Suprapubic skin (tissue), 4 donors: ENCODE measurements around the gene PCSK5. TPM values are rescaled to one million over a fixed set of nuclear protein-coding genes. Genes with fewer than 3 reads are reported as not detected.
"Not testable (repeated sequence)": the region's sequence is repeated elsewhere in the genome, so short reads cannot be mapped to it uniquely, and the experiment has no call there.

Experiments
- DNase-seq, 2 donors: peaks; one replicate each; pipeline ENCODE4 v3.0.0-alpha.2; 2019; ENCODE audit warnings: low spot score in 2 of 2
- H3K27ac ChIP-seq: fragments of 200-600 bp; sonication (generic); one replicate; pipeline ENCODE4 v1.5.1; 2019
- H3K27me3 ChIP-seq: fragments of 200-600 bp; sonication (generic); one replicate; pipeline ENCODE4 v1.5.1; 2019
- H3K36me3 ChIP-seq: fragments of 200-600 bp; sonication (generic); one replicate; pipeline ENCODE4 v1.5.1; 2019
- H3K4me1 ChIP-seq: fragments of 200-600 bp; sonication (generic); one replicate; pipeline ENCODE4 v1.5.1; 2019
- H3K4me3 ChIP-seq: fragments of 200-600 bp; sonication (generic); one replicate; pipeline ENCODE4 v1.5.1; 2019; ENCODE audit warnings: mild to moderate bottlenecking
- H3K9me3 ChIP-seq: fragments of 200-600 bp; sonication (generic); one replicate; pipeline ENCODE4 v1.5.1; 2019
- EP300 ChIP-seq: sonication (generic); formaldehyde crosslinking; IDR thresholded peaks from one replicate; pipeline ENCODE4 v1.6.1; 2017; ENCODE audit warnings: antibody characterized with exemption
- POLR2A ChIP-seq, 2 donors: fragments of 450-650 bp; IDR thresholded peaks; one replicate each; pipeline ENCODE4 v1.6.1; 2017; ENCODE audit warnings: antibody characterized with exemption in 2 of 2, mild to moderate bottlenecking in 2 of 2, moderate library complexity in 2 of 2
- POLR2AphosphoS5 ChIP-seq, 3 donors: sonication (generic); formaldehyde crosslinking; IDR thresholded peaks; one replicate each; pipeline ENCODE4 v1.6.1; 2017; ENCODE audit warnings: antibody characterized with exemption in 3 of 3
- WGBS: methylation state at CpG from one replicate; pipeline ENCODE4 v1.1.5; 2018; 5-methylcytosine and 5-hydroxymethylcytosine counted together
- total RNA-seq, 4 donors: library from RNA; depleted of rRNA; stranded (reverse); fragments of >200 nt; gene quantifications; one replicate each; pipeline ENCODE4 v1.1.0, GENCODE V29; 2016
- TF ChIP-seq, protein P1 (sequence below), 2 donors: fragments of 200-600 bp in 1 of 2; fragments of 450-650 bp in 1 of 2; sonication (generic) in 1 of 2; IDR thresholded peaks; one replicate each; pipeline ENCODE4 v1.5.1; 2016 to 2019; ENCODE audit warnings: antibody characterized with exemption in 2 of 2, mild to moderate bottlenecking in 1 of 2, moderate library complexity in 1 of 2

The PCSK5 gene
- total RNA-seq, 4 donors from 2014 or later, result 5.2 to 10.8 (median 7.3) TPM

- no peaks in the 10 kb centered on the region for H3K4me1 ChIP-seq
- DNase-seq, result no peak
- no peak overlapping the region for H3K27ac ChIP-seq
- H3K36me3 ChIP-seq, result no peaks in the 10 kb centered on the region
- no peaks in the 10 kb centered on the region for H3K27me3 ChIP-seq
- H3K4me3 ChIP-seq, result no peak overlapping the region
- WGBS, result 88% methylated on average over 7 of the region's 7 CpGs
- no peak for TF ChIP-seq POLR2AphosphoS5 (IDR thresholded peaks at IDR 0.05)
- no peaks in the 10 kb centered on the region for H3K9me3 ChIP-seq
These were observed 420.1 kb downstream of the PCSK5 start for GRCh38 chr9:76310577-76310976.

- H3K27me3 ChIP-seq, result no peaks in the 10 kb centered on the region
- DNase-seq, result no peak
- no peaks in the 10 kb centered on the region for H3K4me1 ChIP-seq
- 84% methylated on average over 5 of the region's 5 CpGs for WGBS
- TF ChIP-seq EP300 (no peak), POLR2A (IDR thresholded peaks at IDR 0.05) (no peak), POLR2AphosphoS5 (IDR thresholded peaks at IDR 0.05) (no peak)
- TF ChIP-seq, protein P1, sequence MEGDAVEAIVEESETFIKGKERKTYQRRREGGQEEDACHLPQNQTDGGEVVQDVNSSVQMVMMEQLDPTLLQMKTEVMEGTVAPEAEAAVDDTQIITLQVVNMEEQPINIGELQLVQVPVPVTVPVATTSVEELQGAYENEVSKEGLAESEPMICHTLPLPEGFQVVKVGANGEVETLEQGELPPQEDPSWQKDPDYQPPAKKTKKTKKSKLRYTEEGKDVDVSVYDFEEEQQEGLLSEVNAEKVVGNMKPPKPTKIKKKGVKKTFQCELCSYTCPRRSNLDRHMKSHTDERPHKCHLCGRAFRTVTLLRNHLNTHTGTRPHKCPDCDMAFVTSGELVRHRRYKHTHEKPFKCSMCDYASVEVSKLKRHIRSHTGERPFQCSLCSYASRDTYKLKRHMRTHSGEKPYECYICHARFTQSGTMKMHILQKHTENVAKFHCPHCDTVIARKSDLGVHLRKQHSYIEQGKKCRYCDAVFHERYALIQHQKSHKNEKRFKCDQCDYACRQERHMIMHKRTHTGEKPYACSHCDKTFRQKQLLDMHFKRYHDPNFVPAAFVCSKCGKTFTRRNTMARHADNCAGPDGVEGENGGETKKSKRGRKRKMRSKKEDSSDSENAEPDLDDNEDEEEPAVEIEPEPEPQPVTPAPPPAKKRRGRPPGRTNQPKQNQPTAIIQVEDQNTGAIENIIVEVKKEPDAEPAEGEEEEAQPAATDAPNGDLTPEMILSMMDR (IDR thresholded peaks at IDR 0.05), result no peak
- no peak overlapping the region for H3K4me3 ChIP-seq
- H3K27ac ChIP-seq, result no peak overlapping the region
- H3K36me3 ChIP-seq, result no peaks in the 10 kb centered on the region
- no peaks in the 10 kb centered on the region for H3K9me3 ChIP-seq
These were observed 420.5 kb downstream of the PCSK5 start for GRCh38 chr9:76310991-76311390.

DNA sequence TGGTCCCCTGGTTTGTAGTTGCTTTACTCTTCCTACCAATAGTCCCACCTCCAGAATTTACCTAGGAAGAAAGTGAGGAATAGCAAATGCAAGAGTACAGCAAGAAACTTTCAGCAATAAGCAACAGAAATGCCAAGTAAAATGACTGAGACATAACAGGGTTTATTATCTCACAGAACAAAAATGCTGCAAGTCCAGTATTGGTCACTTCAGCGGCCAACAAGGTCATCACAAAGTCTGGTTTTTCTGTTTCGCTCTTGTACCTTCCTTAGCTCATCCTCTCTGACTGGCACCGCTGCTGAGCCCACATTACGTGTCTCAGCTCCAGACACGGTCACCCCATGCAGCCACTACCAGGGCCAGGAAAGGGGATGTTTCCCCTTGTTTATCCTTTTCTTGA is 421.1 kb downstream of the PCSK5 start:
- Histone ChIP-seq H3K36me3 (no peaks in the 10 kb centered on the region), H3K9me3 (no peaks in the 10 kb centered on the region), H3K4me3 (no peak overlapping the region), H3K27me3 (no peaks in the 10 kb centered on the region), H3K4me1 (no peaks in the 10 kb centered on the region), H3K27ac (no peak overlapping the region)
- TF ChIP-seq, protein P1 (IDR thresholded peaks at IDR 0.05), result no peak
- TF ChIP-seq POLR2A (IDR thresholded peaks at IDR 0.05) (no peak), POLR2AphosphoS5 (IDR thresholded peaks at IDR 0.05) (no peak), EP300 (no peak)
- 92% methylated on average over 5 of the region's 5 CpGs for WGBS
- DNase-seq, result no peak

- Histone ChIP-seq H3K4me3 (no peak overlapping the region), H3K9me3 (no peaks in the 10 kb centered on the region), H3K27me3 (no peaks in the 10 kb centered on the region), H3K4me1 (no peaks in the 10 kb centered on the region), H3K36me3 (no peaks in the 10 kb centered on the region), H3K27ac (no peak overlapping the region)
- DNase-seq, result no peak
- TF ChIP-seq, protein P1 (IDR thresholded peaks at IDR 0.05), result no peak
- TF ChIP-seq POLR2AphosphoS5 (IDR thresholded peaks at IDR 0.05), result no peak
- no peak for TF ChIP-seq EP300
- no peak for TF ChIP-seq POLR2A (IDR thresholded peaks at IDR 0.05)
- 72% methylated on average over 2 of the region's 2 CpGs for WGBS
These were observed 423.3 kb downstream of the PCSK5 start for GRCh38 chr9:76313771-76314170.

DNA sequence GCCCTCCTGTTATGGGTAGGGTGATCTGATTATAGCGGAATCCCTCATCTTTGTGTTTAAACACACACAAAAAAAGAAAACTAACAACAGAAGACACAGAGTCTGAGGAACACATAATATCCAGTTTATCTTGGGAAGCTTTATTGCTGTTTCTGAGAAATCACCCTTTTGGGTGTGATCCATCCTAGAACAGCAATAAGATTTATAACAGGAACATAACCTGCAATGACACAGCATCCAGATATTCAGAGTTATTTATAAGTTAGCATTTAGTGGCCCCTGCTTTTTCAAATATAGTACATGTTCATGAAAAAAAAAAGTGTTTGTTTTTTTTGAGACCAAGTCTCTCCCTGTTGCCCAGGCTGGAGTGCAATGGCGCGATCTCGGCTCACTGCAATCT is 423.8 kb downstream of the PCSK5 start:
- TF ChIP-seq, protein P1 (IDR thresholded peaks at IDR 0.05), result no peak
- no peak for TF ChIP-seq POLR2AphosphoS5 (IDR thresholded peaks at IDR 0.05)
- no peak for TF ChIP-seq POLR2A (IDR thresholded peaks at IDR 0.05)
- TF ChIP-seq EP300, result no peak
- no peak for DNase-seq
- no peaks in the 10 kb centered on the region for H3K27me3 ChIP-seq
- no peak overlapping the region for H3K27ac ChIP-seq
- WGBS, result 97% methylated on average over 4 of the region's 4 CpGs
- no peak overlapping the region for H3K4me3 ChIP-seq
- no peaks in the 10 kb centered on the region for H3K9me3 ChIP-seq
- no peaks in the 10 kb centered on the region for H3K36me3 ChIP-seq
- H3K4me1 ChIP-seq, result no peaks in the 10 kb centered on the region

- no peak for DNase-seq
These were observed 425.6 kb downstream of the PCSK5 start for GRCh38 chr9:76316069-76316468.

DNA sequence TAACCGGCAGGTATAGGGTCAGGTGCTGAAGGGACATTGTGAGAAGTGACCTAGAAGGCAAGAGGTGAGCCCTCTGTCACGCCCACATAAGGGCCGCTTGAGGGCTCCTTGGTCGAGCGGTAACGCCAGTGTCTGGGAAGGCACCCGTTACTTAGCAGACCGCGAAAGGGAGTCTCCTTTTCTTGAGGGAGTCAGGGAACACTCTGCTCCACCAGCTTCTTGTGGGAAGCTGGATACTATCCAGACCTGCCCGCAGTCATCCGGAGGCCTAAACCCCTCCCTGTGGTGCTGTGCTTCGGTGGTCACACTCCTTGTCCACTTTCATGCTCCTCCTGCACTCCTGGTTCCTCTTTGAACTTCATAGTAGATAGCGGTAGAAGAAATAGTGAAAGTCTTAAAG is 429.0 kb downstream of the PCSK5 start:
- WGBS, result 94% methylated on average over 13 of the region's 13 CpGs
- not testable (repeated sequence) for H3K4me3 ChIP-seq, DNase-seq, H3K9me3 ChIP-seq, H3K27ac ChIP-seq, H3K36me3 ChIP-seq, H3K4me1 ChIP-seq, H3K27me3 ChIP-seq

More at GRCh38 chr9:76316069-76316468, 425.6 kb downstream of the PCSK5 start:
- Histone ChIP-seq H3K4me1 (no peaks in the 10 kb centered on the region), H3K36me3 (no peaks in the 10 kb centered on the region), H3K27me3 (no peaks in the 10 kb centered on the region), H3K9me3 (no peaks in the 10 kb centered on the region), H3K4me3 (no peak overlapping the region), H3K27ac (no peak overlapping the region)
- TF ChIP-seq POLR2AphosphoS5 (IDR thresholded peaks at IDR 0.05) (no peak), POLR2A (IDR thresholded peaks at IDR 0.05) (no peak), EP300 (no peak)
- TF ChIP-seq, protein P1 (IDR thresholded peaks at IDR 0.05), result no peak
- WGBS, result 94% methylated on average over 2 of the region's 2 CpGs
